ENCODE measurements around the gene HDLBP.

HDLBP gene

GRCh38 chr2:241350878-241351639 is 35.6 kb upstream of the HDLBP start:
- Mint-ChIP-seq H3K27me3 (no peaks in the 10 kb centered on the region), H3K36me3 (peaks cover 55% of the 10 kb centered on the region), H3K4me1 (no peaks in the 10 kb centered on the region), H3K27ac (peak overlapping the region; percentile 14), H3K9me3 (no peaks in the 10 kb centered on the region), H3K4me3 (no peak overlapping the region)
- no peak for DNase-seq
- CTCF ChIA-PET = no interaction called here

GRCh38 chr2:241350530-241350877 is 35.0 kb upstream of the HDLBP start:
- CTCF ChIA-PET = no interaction called here
- Mint-ChIP-seq H3K4me3 (no peak overlapping the region), H3K9me3 (no peaks in the 10 kb centered on the region), H3K4me1 (no peaks in the 10 kb centered on the region), H3K27ac (no peak overlapping the region), H3K36me3 (peaks cover 59% of the 10 kb centered on the region), H3K27me3 (no peaks in the 10 kb centered on the region)
- DNase-seq = no peak

GRCh38 chr2:241349941-241350340 is 34.5 kb upstream of the HDLBP start:
- CTCF ChIA-PET = no interaction called here
- Mint-ChIP-seq H3K36me3 (peaks cover 59% of the 10 kb centered on the region), H3K27ac (no peak overlapping the region), H3K4me1 (no peaks in the 10 kb centered on the region), H3K27me3 (no peaks in the 10 kb centered on the region), H3K9me3 (no peaks in the 10 kb centered on the region), H3K4me3 (no peak overlapping the region)
- DNase-seq = no peak

GRCh38 chr2:241344925-241345651 is 29.6 kb upstream of the HDLBP start:
- peaks cover 56% of the 10 kb centered on the region for H3K36me3 Mint-ChIP-seq

GRCh38 chr2:241340631-241341163 is 25.2 kb upstream of the HDLBP start:
- DNase-seq = peak; percentile 57
- Mint-ChIP-seq H3K27me3 (no peaks in the 10 kb centered on the region), H3K36me3 (peaks cover 67% of the 10 kb centered on the region), H3K9me3 (no peaks in the 10 kb centered on the region), H3K4me3 (peak overlapping the region; percentile 25), H3K27ac (peak overlapping the region; percentile 68), H3K4me1 (peaks cover 43% of the 10 kb centered on the region)
- CTCF ChIA-PET = no interaction called here

More at GRCh38 chr2:241344925-241345651, 29.6 kb upstream of the HDLBP start:
- Mint-ChIP-seq H3K9me3 (no peaks in the 10 kb centered on the region), H3K27ac (no peak overlapping the region), H3K4me1 (peaks cover 22% of the 10 kb centered on the region), H3K27me3 (no peaks in the 10 kb centered on the region), H3K4me3 (no peak overlapping the region)
- DNase-seq = no peak
- CTCF ChIA-PET = interaction anchor here (0.9 kb wide), 1 partner anchor 13 kb away, joined by 3 read pairs; no protein-coding TSS in a partner anchor

- no peak for DNase-seq
- CTCF ChIA-PET = no interaction called here
- H3K27me3 Mint-ChIP-seq = no peaks in the 10 kb centered on the region
- H3K4me3 Mint-ChIP-seq = no peak overlapping the region
- H3K27ac Mint-ChIP-seq = peak overlapping the region; percentile 59
- H3K9me3 Mint-ChIP-seq = no peaks in the 10 kb centered on the region
- peaks cover 49% of the 10 kb centered on the region for H3K4me1 Mint-ChIP-seq
- H3K36me3 Mint-ChIP-seq = peaks cover 69% of the 10 kb centered on the region
Measured at GRCh38 chr2:241339839-241340630, 24.6 kb upstream of the HDLBP start.

GRCh38 chr2:241334813-241335212 is 19.3 kb upstream of the HDLBP start:
- no peak for DNase-seq
- peaks cover 55% of the 10 kb centered on the region for H3K36me3 Mint-ChIP-seq
- no peaks in the 10 kb centered on the region for H3K27me3 Mint-ChIP-seq
- CTCF ChIA-PET = no interaction called here
- H3K9me3 Mint-ChIP-seq = no peaks in the 10 kb centered on the region
- H3K27ac Mint-ChIP-seq = peak overlapping the region; percentile 11
- H3K4me3 Mint-ChIP-seq = no peak overlapping the region
- H3K4me1 Mint-ChIP-seq = peaks cover 35% of the 10 kb centered on the region

GRCh38 chr2:241330616-241330981 is 15.1 kb upstream of the HDLBP start:
- DNase-seq = no peak
- H3K36me3 Mint-ChIP-seq = peaks cover 52% of the 10 kb centered on the region
- H3K27me3 Mint-ChIP-seq = no peaks in the 10 kb centered on the region
- H3K27ac Mint-ChIP-seq = no peak overlapping the region
- CTCF ChIA-PET = no interaction called here
- no peaks in the 10 kb centered on the region for H3K9me3 Mint-ChIP-seq
- H3K4me3 Mint-ChIP-seq = no peak overlapping the region
- H3K4me1 Mint-ChIP-seq = peaks cover 18% of the 10 kb centered on the region

GRCh38 chr2:241329669-241330615 is 14.5 kb upstream of the HDLBP start:
- Mint-ChIP-seq H3K27ac (no peak overlapping the region), H3K36me3 (peaks cover 53% of the 10 kb centered on the region), H3K27me3 (no peaks in the 10 kb centered on the region), H3K9me3 (no peaks in the 10 kb centered on the region), H3K4me3 (no peak overlapping the region), H3K4me1 (peaks cover 17% of the 10 kb centered on the region)
- CTCF ChIA-PET = no interaction called here
- DNase-seq = no peak

GRCh38 chr2:241325257-241325656 is 9.8 kb upstream of the HDLBP start:
- H3K27ac Mint-ChIP-seq = no peak overlapping the region
- H3K27me3 Mint-ChIP-seq = no peaks in the 10 kb centered on the region
- no peaks in the 10 kb centered on the region for H3K9me3 Mint-ChIP-seq
- H3K36me3 Mint-ChIP-seq = peaks cover 54% of the 10 kb centered on the region
- peaks cover 40% of the 10 kb centered on the region for H3K4me1 Mint-ChIP-seq
- CTCF ChIA-PET = no interaction called here
- no peak overlapping the region for H3K4me3 Mint-ChIP-seq
- DNase-seq = no peak

GRCh38 chr2:241324775-241325174 is 9.3 kb upstream of the HDLBP start:
- DNase-seq = no peak
- H3K36me3 Mint-ChIP-seq = peaks cover 54% of the 10 kb centered on the region
- no peak overlapping the region for H3K4me3 Mint-ChIP-seq
- peaks cover 44% of the 10 kb centered on the region for H3K4me1 Mint-ChIP-seq
- no peaks in the 10 kb centered on the region for H3K27me3 Mint-ChIP-seq
- H3K9me3 Mint-ChIP-seq = no peaks in the 10 kb centered on the region
- CTCF ChIA-PET = no interaction called here
- no peak overlapping the region for H3K27ac Mint-ChIP-seq

- no peaks in the 10 kb centered on the region for H3K9me3 Mint-ChIP-seq
- H3K4me1 Mint-ChIP-seq = peaks cover 49% of the 10 kb centered on the region
- no peak for DNase-seq
- no peak overlapping the region for H3K4me3 Mint-ChIP-seq
- H3K36me3 Mint-ChIP-seq = peaks cover 53% of the 10 kb centered on the region
- no peak overlapping the region for H3K27ac Mint-ChIP-seq
- H3K27me3 Mint-ChIP-seq = no peaks in the 10 kb centered on the region
- CTCF ChIA-PET = no interaction called here
Measured at GRCh38 chr2:241323778-241324177, 8.3 kb upstream of the HDLBP start.

GRCh38 chr2:241321886-241322285 is 6.4 kb upstream of the HDLBP start:
- Mint-ChIP-seq H3K27me3 (no peaks in the 10 kb centered on the region), H3K9me3 (no peaks in the 10 kb centered on the region), H3K36me3 (peaks cover 56% of the 10 kb centered on the region), H3K4me3 (no peak overlapping the region), H3K4me1 (peaks cover 67% of the 10 kb centered on the region), H3K27ac (peak overlapping the region; percentile 2)
- DNase-seq = no peak
- CTCF ChIA-PET = no interaction called here

All from activated naive CD4-positive, alpha-beta T cell treated with anti-CD3 and anti-CD28 coated beads, Interleukin-2, amount 10 ng/mL, durations not matched to agents 7 days and 5 days (primary cell).